Skin epidermis (tissue), 12 donors: ENCODE data around the gene AQP12B.
"Not testable (repeated sequence)": the region's sequence is repeated elsewhere in the genome, so short reads cannot be mapped to it uniquely, and the experiment has no call there.

Experiments used
- H3K27ac ChIP-seq, 21 experiments: fragments of 200-600 bp; sonication (generic) in 11 of 21; one replicate each; pipeline ENCODE4 v1.5.0; 2020; ENCODE audit warnings: mild to moderate bottlenecking in 3 of 21, inconsistent platforms in 2 of 21, moderate library complexity in 2 of 21
- H3K4me3 ChIP-seq, 7 experiments: fragments of 200-600 bp; sonication (generic) in 2 of 7; one replicate each; pipeline ENCODE4 v1.5.0; 2020; ENCODE audit warnings: inconsistent platforms in 2 of 7, mild to moderate bottlenecking in 2 of 7, moderate library complexity in 1 of 7

Gene AQP12B

DNA sequence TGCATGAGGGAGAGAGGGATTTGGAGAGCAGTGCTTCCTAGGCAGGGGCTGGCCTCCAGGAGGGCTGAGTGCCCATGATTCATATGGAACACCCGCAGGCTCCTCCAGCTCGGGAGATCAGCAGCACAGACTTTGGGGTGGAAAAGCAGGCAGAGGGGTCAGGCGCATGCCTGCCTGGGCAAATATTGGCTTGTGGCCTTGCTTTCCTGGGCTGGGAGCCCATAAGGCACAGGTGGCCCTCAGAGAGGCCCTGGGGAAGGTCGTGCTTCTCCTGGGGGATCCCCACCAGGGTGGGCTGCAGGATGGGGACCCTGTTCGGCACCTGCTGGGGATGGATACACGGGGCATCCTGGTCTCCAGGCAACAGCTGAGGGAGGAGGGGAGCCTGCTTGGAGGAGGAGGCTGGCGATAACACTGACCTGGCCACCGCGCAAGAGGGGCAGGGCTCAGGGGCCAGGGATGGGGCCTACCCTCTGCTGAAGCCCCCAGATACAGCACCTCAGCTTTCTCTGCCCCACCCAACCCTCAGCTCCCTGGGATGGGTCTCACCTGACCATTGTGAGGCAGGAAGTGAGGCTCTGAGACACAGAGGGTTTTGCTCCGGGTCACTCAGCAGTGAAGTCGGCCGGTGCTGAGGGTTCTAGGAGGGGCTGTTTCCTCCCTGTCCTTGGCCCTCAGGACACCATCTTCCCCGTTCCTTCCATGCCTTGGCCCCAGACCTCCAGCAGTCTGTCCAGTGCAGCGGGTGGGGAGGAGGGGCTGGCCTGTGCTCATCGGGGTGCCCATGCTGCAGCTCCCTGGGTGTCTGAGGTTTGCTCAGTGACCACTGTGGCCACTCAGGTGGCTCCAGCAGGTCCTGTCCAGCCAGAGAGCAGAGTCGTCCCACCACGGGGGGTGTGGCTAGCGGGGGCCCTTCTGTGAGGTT lies 21.0 kb upstream of the AQP12B start:
- no peak overlapping the region for H3K4me3 ChIP-seq
- no peak overlapping the region for H3K27ac ChIP-seq

DNA sequence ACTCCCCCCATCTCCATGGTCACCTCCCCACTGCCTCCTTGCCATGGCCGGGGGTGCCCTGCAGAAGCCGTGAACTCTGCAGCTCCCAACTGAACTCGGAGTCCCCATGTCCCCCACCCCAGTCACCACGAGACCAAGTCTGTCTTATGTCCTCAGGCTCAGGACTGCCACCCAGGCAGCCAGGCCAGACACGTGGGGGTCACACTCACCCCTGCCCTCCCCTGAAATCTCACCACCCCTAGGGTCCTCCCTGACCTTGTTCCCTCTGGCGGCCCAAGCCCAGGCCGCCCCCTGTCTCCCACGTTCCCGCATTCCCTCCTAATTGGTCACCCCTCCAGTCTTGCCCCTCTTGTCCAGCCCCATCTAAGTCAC lies 19.9 kb upstream of the AQP12B start:
- H3K4me3 ChIP-seq = no peak overlapping the region
- H3K27ac ChIP-seq = no peak overlapping the region

DNA sequence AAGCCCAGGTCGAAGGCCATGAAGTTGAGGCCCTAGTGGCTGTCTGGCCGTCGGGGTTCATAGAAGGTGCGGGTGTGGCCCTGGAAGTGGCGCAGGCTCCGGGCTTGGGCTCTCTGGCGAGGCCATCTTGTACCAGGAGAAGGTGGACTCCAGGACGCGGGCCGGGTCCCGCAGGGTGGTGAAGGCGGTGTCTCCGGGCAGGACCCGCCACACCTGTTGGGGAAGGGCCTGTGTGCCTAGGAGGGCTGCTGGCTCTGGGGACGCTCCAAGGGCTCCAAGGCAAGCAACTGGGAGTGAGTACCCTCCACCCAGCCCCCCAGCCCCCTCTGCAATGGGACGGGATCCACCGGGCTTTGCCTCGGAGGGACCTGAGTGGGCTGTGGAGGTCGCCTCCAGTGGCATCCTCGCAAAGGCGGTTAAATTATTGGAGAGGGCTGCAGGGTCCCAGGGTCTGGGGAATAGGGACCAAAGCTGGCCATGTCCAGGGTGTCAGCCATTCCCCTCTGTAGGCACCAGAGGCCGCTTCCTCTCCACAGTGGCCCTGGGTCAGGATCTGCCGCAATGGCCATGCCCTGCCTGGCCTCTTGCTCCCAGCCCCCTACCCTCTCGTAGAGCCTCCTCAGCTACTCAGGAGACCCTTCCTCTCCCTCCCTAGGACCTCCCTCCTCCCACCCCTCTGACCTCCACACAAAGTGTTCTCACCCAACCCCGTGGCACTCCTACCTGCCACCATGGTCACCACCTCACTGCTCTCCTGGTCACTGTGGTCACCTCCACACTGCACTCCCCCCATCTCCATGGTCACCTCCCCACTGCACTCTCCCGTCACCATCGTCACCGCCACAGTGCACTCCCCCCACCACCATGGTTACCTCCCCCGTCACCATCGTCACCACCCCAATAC lies 19.3 kb upstream of the AQP12B start:
- no peak overlapping the region for H3K27ac ChIP-seq
- H3K4me3 ChIP-seq = no peak overlapping the region

DNA sequence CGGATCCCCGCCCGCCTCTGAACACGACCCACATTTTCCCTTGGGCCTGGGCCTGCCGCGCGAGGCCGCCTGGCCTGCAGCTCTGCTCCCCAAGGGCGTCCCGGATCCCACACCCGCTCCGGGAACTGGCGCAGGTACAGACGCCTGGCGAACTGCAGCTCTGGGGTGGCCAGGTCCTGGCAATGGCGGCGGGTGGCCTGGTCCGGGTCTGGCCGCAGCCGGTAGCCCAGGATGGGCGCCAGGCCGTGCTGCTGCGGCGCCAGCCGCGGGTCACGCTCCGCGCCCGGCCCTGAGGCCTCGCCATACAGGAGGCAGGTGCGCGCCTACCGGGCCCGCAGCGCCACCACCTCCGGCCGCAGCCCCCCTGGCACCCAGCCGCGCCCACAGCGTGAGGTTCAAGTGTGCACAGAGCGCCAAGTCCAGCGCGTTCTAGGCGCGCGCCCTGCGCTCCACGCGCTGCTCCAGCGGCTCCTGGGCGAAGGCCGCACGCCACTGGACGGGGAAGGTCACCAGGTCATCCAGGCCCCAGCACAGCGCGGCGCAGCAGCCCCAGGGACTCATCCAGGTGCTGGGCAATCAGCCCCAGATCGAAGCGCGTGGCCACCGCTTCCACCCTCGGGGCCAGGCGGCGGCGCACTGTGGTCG lies 18.5 kb upstream of the AQP12B start:
- Histone ChIP-seq H3K4me3 (no peak overlapping the region), H3K27ac (no peak overlapping the region)

DNA sequence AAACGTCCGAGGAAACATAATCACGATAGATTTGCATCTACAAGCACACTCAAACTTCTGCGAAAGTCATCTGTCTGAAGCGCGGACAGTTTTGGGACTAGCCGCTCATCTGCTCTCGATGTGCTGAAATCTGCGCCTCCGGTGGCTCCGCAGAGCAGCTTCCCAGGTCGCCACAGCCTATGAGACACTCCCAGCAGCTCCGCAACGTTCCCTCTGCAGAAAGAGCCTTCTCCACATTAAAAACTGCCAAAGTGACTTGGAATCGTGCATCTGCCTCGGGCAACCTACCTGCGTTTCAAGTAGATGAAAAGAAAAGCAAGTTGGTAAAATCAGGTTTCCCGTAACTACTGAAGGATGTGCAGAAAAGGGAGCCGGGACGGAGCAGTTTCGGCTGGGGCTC lies 17.9 kb upstream of the AQP12B start:
- H3K27ac ChIP-seq, H3K4me3 ChIP-seq: not testable (repeated sequence)

DNA sequence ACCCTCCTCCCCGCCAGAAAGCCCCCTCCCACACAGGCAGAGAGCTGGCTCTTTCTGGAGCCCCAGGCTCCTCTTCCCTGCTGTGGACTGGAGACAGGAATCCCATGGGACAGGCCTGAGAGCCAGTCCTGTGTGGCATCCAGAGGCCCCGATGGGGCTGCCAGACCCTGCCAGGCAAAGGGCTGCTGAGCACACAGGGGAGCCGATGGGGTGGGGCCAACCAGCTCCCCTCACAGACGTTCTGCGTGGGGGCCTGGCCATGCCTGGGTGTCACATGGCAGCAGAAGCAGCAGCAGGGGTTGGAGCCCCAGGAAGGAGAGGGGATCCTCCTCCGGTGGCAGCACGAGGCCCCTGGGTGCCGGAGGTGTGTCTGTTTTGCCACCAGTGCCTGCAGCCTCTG lies 17.1 kb upstream of the AQP12B start:
- H3K27ac ChIP-seq, H3K4me3 ChIP-seq: not testable (repeated sequence)

DNA sequence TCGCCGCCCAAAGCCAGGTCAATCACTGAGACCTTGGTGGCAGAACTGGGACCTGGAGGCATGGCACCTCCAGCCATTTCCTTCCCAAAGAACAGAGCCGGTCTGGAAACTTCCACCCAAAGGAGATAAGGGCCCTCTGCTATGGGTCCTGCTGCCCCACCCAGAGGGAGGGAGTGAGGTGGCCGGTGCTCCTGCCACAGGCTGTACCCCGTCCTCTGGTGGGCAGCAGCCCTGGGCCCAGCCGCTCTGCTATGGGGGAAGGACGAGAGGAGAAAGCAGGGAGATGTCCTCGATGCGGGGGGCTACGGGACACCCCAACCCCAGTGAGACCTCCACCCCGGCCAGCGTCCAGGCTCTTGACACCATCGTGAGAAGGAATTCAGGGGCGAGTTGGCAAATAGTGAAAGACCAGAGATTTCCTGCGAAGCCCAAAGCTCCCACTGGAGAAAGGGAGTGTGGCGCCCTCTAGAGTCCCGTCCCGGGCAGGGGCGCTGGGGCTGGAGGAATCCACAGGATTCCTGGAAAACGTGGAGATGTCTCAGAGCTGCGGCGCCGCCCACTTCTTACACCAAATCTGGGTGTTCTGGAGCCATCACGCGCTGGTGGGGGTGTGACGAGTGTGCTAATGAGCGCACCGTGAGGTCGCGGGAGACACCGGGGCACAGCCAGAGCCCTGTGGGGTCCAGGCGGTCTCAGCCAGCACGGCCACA lies 16.3 kb upstream of the AQP12B start:
- H3K4me3 ChIP-seq = not testable (repeated sequence)

DNA sequence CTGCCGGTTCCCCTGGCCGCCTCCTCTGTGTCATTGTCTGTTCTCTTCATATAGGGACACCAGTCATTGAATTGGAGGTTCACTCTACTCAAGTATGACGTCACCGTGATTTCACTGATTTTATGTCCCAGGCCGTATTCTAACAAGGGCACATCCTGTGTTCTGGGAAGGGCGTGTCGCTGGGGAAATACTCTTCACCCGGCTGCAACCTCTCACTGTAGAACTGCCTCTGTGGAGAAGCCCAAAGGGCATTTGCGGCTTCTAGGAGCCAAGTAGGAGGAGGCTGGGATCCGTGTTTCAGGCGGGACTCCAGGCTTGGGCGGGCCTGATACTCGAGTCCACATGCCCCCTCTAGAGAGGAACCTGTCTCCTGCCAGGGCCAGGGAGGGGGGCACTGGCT lies 13.8 kb upstream of the AQP12B start:
- not testable (repeated sequence) for H3K4me3 ChIP-seq

More for the DNA sequence above, 16.3 kb upstream of the AQP12B start:
- H3K27ac ChIP-seq = not testable (repeated sequence)

DNA sequence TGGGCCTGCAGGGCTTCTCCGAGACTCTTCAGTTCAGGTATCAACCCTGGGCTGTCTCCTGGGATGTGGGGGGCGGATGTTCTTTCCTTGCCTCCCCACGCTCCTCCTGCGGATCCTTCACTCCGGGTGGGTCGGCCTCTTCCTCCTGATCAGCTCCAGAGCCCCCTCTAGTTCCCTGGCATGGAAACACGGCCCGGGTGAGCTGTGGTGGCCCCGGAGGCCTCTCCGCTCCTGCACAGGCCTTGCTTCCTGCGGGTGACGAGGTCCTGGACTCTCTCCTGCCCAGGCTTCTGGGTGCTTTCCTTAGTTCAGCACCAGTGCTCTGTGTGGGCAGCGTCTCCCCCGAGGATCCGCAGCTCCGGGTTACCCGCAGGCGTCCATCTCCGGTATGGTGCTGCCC lies 12.9 kb upstream of the AQP12B start:
- not testable (repeated sequence) for H3K4me3 ChIP-seq, H3K27ac ChIP-seq

More for the DNA sequence above, 13.8 kb upstream of the AQP12B start:
- H3K27ac ChIP-seq = not testable (repeated sequence)

DNA sequence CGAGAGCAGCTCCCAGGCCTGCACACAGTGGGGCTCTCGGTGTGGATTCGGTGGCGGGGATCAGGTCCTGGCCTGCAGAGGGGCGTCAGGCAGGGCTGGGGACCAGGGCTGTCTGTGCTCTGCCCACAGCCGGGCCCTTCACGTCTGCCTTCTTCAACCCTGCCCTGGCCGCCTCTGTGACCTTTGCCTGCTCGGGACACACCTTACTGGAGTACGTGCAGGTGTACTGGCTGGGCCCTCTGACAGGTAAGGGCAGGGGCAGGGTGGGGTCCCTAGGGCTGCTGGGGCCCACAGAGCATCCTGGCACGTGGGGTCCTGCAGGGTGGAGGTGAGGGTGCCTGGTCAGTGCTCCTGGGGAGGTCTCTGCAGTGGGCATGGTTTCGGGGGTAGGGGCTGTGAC lies 11.6 kb upstream of the AQP12B start:
- H3K4me3 ChIP-seq = not testable (repeated sequence)

DNA sequence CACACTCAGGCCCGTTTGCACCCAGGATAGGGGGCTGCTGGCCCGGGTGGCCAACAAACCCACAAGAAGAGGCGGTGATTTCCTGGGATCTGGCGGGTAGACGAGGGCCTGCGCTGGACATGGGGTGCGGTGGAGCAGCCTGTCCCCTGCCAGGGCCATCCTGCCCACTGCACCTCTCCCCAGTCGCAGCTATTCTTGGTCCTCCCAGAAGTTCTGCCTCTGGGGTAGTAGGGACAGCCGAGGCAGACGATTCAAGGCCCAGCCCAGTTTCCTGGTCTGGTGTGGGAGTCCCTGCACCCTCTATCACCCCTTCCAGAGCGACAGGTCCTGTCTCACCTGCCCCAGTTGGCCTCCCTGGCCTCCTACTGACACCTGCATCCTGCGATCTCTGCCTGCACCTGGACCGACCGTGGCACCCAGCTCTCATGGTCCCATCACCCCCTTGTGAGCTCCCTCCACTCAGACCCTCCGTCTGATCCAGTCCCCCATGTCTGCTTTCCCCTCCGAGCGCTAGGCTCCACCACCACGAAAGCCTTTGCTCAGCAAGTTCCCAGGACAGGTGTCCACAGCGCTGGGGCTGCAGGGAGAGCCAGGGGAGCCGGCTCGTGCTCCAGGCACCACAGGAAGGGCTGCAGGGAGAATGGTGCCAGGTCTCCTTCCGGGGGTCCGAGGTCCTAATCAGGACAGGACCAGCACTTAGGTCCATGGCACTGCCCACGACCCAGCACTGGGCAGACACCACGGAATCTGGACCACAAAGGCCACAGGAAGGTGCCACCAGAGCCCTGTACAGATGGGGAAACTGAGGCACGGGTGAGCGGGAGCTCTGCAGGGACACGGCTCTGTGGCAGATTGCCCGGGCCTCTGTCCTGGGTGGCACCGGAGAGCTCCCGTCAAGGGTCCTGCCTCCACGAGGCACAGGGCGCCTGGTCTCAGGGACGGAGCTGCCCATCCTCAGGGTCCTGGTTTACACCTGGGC lies 10.2 kb upstream of the AQP12B start:
- not testable (repeated sequence) for H3K27ac ChIP-seq, H3K4me3 ChIP-seq

More for the DNA sequence above, 11.6 kb upstream of the AQP12B start:
- H3K27ac ChIP-seq = not testable (repeated sequence)

DNA sequence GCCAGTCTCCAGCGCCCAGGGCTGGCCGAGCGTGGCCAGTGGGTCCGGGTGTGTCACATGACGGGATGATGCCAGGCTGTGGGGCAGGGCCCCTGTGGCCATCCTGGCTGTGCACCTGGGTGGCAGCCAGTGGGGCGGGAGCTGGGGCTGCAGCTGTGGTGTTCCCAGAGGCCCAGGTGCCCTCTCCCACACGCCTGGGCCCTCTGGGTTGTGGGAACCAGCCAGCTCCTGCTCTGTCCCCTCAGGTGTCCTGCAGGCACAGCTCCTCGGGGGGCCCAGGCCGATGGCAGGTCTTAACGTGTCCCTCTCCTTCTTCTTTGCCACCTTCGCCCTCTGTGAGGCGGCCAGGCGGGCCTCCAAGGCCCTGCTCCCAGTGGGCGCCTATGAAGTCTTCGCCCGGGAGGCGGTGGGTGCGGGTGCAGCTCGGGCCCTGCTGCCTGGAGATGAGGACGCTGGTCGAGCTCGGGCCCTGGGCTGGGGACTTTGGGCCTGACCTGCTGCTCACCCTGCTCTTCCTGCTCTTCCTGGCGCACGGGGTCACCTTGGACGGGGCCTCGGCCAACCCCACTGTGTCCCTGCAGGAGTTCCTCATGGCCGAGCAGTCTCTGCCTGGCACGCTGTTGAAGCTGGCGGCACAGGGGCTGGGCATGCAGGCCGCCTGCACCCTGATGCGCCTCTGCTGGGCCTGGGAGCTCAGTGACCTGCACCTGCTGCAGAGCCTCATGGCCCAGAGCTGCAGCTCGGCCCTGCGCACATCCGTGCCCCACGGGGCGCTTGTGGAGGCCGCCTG lies 9.1 kb upstream of the AQP12B start, which contains the start of gene AQP12A:
TSS of gene AQP12A (plus strand) at position 236 of the 790 bp plus-strand sequence. CDS start at position 284, 48 bp downstream.
- not testable (repeated sequence) for H3K4me3 ChIP-seq, H3K27ac ChIP-seq

DNA sequence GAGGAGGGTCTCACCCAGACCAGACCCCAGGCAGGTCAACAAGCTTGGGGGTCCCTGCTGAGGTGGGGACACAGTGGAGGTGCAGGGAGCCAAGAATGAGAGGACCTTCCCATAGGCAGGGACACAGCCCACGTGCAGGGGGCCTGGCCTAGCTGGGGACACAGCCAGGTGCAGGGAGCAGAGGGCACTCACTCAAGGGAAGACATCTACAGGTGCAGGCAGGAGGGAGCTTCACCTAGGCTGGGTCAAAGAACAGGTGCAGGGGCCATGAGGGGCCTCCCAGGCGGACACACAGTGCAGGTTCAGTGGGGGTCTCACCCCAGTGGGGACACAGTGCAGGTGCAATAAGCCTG lies 8.4 kb upstream of the AQP12B start:
- not testable (repeated sequence) for H3K4me3 ChIP-seq, H3K27ac ChIP-seq

DNA sequence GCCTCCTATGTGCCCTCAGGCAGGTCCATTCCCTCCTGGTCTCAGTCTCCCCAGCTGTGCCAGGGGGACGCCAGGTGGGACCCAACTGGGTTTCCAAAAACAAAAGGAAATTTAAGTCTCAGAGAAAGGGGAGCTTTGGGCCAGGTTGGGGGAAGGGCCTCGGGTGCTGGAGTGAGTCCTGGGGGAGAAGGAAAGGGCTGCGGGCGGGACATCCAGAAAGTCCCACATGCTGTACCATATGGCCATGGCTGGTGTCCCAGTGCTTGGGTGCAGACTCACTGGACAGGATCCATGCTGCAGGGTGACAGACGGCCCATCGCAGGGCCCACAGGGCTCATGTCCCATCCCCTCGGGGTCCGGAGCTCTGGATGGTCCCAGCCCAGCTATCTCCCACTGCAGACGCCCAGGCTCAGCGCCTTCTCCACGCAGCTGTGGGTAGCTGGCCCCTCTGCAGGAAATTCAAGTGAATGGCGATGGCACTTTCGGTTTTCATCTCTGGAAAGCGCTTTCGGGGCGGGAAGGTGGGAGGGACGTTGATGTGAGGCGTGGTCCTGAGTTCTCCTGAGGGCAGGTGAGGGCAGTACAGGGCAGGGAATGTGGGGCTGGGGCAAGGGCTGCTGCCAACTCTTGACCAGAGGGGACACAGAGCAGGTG lies 7.9 kb upstream of the AQP12B start:
- H3K4me3 ChIP-seq, H3K27ac ChIP-seq: not testable (repeated sequence)

DNA sequence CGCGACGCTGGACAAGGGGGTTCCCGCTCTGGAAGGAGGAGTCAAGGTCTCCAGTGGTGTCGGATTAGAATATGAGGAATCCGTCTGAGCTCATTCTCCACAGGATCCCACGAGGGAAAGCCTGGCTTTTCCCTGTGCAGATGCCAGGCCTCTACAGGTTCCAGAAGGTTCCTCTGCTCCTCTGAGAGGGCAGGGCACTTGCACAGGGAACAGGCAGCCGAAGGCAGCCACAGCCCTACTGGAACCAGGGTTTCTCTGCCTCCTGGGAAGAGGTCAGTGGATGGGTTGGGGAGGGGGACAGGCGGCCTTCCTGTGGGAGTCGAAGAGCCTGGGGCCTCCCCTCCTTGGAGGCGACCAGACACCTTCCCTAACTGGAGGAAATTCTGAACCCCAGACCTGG lies 7.3 kb upstream of the AQP12B start:
- H3K4me3 ChIP-seq = no peak overlapping the region
- H3K27ac ChIP-seq = no peak overlapping the region

DNA sequence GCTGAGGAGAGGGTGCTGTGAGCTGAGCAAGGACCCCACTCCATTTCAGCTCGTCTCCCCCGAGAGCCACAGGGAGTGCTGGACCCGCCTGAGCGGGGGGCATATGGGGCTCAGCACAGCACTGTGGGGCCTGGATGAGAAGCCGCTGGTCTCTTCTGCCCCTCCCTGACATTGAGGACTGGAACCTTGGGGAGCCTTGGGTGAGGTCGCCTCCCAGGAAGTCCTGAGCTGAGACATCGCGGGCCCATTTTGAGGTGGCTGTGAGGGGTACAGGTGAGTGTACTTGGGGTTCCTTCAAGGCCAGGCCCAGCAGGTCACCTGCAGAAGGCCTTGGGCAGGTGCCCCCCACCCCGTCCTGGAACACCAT lies 5.9 kb upstream of the AQP12B start:
- no peak overlapping the region for H3K4me3 ChIP-seq
- no peak overlapping the region for H3K27ac ChIP-seq
